Aorta (tissue), 5 donors: Measurements from ENCODE around the gene SRR. TPM values are rescaled to one million over a fixed set of nuclear protein-coding genes. Genes with fewer than 3 reads are reported as not detected.

Source experiments
- ATAC-seq: fragments of 200-7000 bp; cut with Tn5 transposase; one replicate; pipeline ENCODE4 v1.9.1; 2022; ENCODE audit warnings: moderate library complexity; ENCODE audit not compliant: low FRiP score
- DNase-seq, 2 donors: peaks; one replicate each; pipeline ENCODE4 v3.0.0-alpha.2; 2020
- H3K27ac ChIP-seq, 2 donors: one replicate each; pipeline ENCODE4 v1.5.1; 2013; ENCODE audit warnings: low read length in 2 of 2, mild to moderate bottlenecking in 2 of 2, moderate library complexity in 2 of 2, control low read depth in 1 of 2, inconsistent platforms in 1 of 2, low read depth in 1 of 2
- H3K27me3 ChIP-seq, 2 donors: one replicate each; pipeline ENCODE4 v1.6.1; 2013; ENCODE audit warnings: control low read depth in 1 of 2, low read length in 1 of 2, mild to moderate bottlenecking in 1 of 2, moderate library complexity in 1 of 2; ENCODE audit not compliant: insufficient read depth in 2 of 2, control insufficient read depth in 1 of 2
- H3K36me3 ChIP-seq, 2 donors: one replicate each; pipeline ENCODE4 v1.6.1; 2013; ENCODE audit warnings: control low read depth in 1 of 2, low read length in 1 of 2, mild to moderate bottlenecking in 1 of 2; ENCODE audit not compliant: insufficient read depth in 2 of 2, control insufficient read depth in 1 of 2
- H3K4me1 ChIP-seq, 2 donors: one replicate each; pipeline ENCODE4 v1.6.1; 2013; ENCODE audit warnings: low read length in 2 of 2, control low read depth in 1 of 2, mild to moderate bottlenecking in 1 of 2, moderate library complexity in 1 of 2; ENCODE audit not compliant: insufficient read depth in 2 of 2, control insufficient read depth in 1 of 2
- H3K4me3 ChIP-seq, 2 donors: one replicate each; pipeline ENCODE4 v1.5.1; 2013; ENCODE audit warnings: low read length in 2 of 2, control low read depth in 1 of 2, mild to moderate bottlenecking in 1 of 2
- H3K9me3 ChIP-seq: one replicate; pipeline ENCODE4 v1.6.1; 2013; ENCODE audit warnings: mild to moderate bottlenecking, low read length; ENCODE audit not compliant: control insufficient read depth
- WGBS, 2 donors: extraction: QIAGEN DNeasy Blood & Tissue Kit; methylation state at CpG; one replicate each; pipeline ENCODE4 v1.1.7; 2013; 5-methylcytosine and 5-hydroxymethylcytosine counted together
- intact Hi-C, 2 donors: fragments of 100-400 bp; cut with DNase I; formaldehyde crosslinking; loops; one replicate each; pipeline versions ENCODE4 v1.14.2 to v1.15.0; 2022
- polyA plus RNA-seq, 2 donors: library from polyadenylated mRNA; stranded (reverse); fragments of 200-250 nt; gene quantifications; one replicate each; pipeline ENCODE4 v1.2.3, GENCODE V29; 2013
- total RNA-seq, 2 donors: library from RNA; stranded (reverse); fragmentation: NEBNext Ultra II Directional; extraction: Animal tissue kit (Norgen Biotek cat#: 25700); gene quantifications; one replicate each; pipeline ENCODE4 v1.2.1, GENCODE V29; 2021
- donor health status: healthy with polysubstance abuse.
- donor health status: Bipolar disorder and iron deficiency.
- donor health status: DM: no; HTN: no; CAD: no.
- donor health status: DM: no; HTN: no; CAD: no.
- donor health status: DM: yes; HTN: yes; CAD: no.

The SRR gene
- total and polyA plus RNA-seq, 4 donors: 4.5 to 9.5 (median 6.5) TPM

DNA sequence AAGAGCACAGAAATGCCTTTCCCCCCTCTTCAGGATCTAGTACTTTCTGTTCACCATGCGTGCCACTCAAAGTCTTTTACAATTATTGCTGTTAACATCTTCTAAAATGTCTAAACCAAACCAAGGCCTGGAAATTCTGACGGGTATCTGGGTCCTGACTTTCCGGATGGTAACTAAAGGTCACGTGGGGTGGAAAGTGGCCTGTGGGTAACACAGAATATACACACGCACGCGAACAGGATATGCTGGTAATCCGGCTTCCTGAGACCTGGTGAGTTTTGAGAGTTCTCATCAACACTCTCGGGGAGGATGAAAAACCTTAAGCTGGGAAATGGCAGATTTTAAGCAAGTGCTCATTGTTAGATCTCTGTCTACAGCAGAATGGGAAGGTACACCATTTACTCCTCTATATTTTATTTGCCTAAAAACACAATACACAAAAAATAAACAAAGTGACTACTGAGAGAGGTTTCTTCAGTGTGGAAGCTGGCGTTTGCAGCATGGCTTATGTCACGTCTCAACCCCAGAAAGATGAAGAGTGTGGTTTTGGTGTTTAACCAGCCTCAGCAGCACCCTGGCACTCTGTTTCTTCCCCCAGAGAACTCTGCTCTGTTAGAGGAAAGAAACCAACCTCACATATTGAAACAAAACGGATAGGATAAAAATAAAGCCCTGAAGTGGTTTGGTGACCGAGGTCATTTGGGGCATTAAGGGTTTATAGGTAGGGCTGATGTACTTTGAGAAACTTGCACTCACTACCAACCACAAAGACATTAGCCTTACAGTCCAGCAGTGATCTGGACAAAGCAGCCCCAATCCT is 37.5 kb upstream of the SRR start:
- DNase-seq: no peak
- Histone ChIP-seq H3K4me1 (peaks cover 6 to 8% of the 10 kb centered on the region in 2 donors), H3K36me3 (no peaks in the 10 kb centered on the region), H3K4me3 (no peak overlapping the region), H3K27ac (no peak overlapping the region), H3K9me3 (no peaks in the 10 kb centered on the region), H3K27me3 (no peaks in the 10 kb centered on the region)
- intact Hi-C loops: no loop called here
- ATAC-seq: no peak
- 90 to 92% methylated on average over 13 of the region's 13 CpGs for WGBS, 2 donors

DNA sequence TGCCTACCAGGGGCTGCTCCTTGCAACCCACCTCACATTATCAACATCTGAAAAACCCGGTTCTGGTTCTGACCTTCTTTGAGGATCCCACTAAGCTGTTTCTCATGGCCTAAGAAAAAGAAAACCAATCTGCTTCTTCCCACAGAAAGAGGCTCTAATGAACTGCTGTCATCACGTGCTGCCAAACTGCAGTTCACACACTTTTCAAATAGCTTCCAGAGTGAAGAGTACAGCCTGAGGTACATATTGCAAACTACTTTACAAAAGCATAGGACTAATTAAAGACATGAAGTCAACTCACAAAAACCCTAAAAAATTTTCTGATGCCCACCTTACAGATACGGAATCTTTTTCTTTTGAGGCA is 36.9 kb upstream of the SRR start:
- intact Hi-C loops: no loop called here
- ATAC-seq (no peak), DNase-seq (no peak)
- WGBS, 2 donors: 64 to 70% methylated on average over 3 of the region's 3 CpGs
- peaks cover 7 to 8% of the 10 kb centered on the region in 2 donors for H3K4me1 ChIP-seq
- no peak overlapping the region for H3K27ac ChIP-seq
- no peaks in the 10 kb centered on the region for H3K36me3 ChIP-seq
- no peaks in the 10 kb centered on the region for H3K27me3 ChIP-seq
- no peak overlapping the region for H3K4me3 ChIP-seq
- no peaks in the 10 kb centered on the region for H3K9me3 ChIP-seq

DNA sequence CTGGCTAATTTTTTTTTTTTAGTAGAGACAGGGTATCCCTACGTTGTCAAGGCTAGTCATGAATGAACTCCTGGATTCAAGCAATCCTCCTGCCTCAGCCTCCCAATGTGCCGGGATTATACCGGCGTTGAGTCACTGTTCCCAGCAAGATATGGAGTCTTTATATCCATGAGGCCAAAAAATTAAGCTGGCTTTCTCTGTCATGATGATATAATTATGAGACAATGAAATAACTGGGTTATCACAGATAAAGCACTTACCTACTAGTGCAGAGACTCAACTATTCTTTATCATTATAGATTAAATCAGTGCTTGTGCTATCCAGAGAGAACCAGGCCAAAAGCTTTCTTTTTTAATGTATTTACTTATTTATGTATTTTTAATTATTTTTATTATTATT is 36.4 kb upstream of the SRR start:
- WGBS, 2 donors: 83 to 92% methylated on average over 4 of the region's 4 CpGs
- ATAC-seq (no peak), DNase-seq (no peak)
- Histone ChIP-seq H3K9me3 (no peaks in the 10 kb centered on the region), H3K4me1 (peaks cover 6 to 9% of the 10 kb centered on the region in 2 donors), H3K27ac (no peak overlapping the region), H3K27me3 (no peaks in the 10 kb centered on the region), H3K36me3 (no peaks in the 10 kb centered on the region), H3K4me3 (no peak overlapping the region)
- intact Hi-C loops: no loop called here

DNA sequence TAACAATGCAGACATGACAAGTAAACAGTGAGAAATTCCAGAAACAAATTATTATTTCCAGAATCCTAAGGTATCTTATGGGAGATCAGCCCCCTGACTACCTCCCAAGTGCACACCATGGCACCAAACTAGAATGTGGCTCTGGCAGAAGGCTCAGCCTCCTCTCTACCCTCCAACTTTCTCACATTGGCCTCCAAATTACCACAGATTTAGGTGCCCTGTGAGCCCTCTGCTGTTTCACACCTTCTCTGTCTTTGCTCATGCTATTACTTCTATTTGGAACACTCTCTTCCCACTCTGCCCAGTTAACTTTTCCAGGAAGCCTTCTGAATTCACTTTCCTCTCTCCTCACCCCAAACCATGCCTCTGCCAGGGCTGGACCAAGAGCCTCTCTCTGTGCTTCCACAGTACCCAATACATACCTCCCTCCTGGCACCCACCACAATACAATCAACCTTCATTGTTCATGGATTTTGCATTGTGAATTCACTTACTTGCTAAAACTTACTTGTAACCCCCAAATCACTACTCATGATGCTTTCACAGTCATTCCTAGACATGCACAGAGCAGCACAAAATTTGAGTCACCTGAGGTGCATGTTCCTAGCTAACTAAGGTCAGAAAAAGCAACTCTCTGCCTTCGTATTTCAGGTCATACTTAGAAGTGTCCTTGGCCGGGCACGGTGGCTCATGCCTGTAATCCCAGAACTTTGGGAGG is 31.6 kb upstream of the SRR start:
- intact Hi-C loops: no loop called here
- WGBS, 2 donors: 94% methylated on average over 3 of the region's 3 CpGs
- Histone ChIP-seq H3K4me1 (peaks cover 0 to 3% of the 10 kb centered on the region in 2 donors), H3K27me3 (no peaks in the 10 kb centered on the region), H3K9me3 (no peaks in the 10 kb centered on the region), H3K27ac (peak overlapping the region in 1 of 2 donors; percentile 56), H3K4me3 (no peak overlapping the region), H3K36me3 (peaks cover 1 to 5% of the 10 kb centered on the region in 2 donors)
- ATAC-seq (no peak), DNase-seq (no peak)

DNA sequence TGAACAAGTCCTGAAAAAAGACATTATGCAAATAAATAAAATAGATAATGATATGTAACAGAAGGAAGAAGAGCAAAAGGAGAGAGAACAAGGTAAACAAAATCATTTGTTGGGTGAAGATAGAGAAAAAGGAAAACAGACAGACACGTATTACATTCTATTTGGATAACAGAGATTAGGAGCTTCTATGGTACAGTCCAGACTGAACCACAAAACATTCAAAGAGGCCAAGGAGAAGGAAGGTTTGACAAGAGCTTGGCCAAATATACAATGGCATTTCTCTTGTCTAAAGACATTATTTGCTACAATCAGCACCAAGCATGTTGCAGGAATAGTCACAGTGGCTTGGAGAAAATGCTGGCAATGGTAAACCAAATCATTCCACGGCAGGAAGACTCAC is 29.3 kb upstream of the SRR start:
- Histone ChIP-seq H3K36me3 (peaks cover 1 to 7% of the 10 kb centered on the region in 2 donors), H3K27ac (no peak overlapping the region), H3K4me3 (no peak overlapping the region), H3K27me3 (no peaks in the 10 kb centered on the region), H3K9me3 (no peaks in the 10 kb centered on the region), H3K4me1 (peaks cover 0 to 3% of the 10 kb centered on the region in 2 donors)
- intact Hi-C loops: no loop called here
- WGBS, 2 donors: 45 to 63% methylated on average over 2 of the region's 2 CpGs
- ATAC-seq (no peak), DNase-seq (no peak)

DNA sequence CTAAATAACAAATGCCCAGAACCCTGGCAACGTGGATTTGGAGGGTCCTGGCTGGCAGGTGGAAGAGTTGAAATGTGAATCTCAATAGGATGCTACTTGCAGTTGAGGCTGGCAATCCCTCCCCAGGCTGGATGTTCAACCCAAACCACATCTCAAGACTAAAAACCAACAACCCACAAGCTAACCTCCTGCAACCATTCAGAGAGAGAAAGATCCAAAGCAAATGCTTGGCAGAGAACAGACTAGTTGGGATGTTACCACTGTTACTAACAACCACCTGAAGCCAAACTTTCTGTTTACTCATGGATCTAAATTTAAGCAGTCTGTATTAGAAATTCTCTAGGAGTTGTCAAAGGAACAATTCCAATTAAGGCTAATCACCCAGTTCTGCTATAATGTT is 28.0 kb upstream of the SRR start:
- intact Hi-C loops: no loop called here
- H3K27ac ChIP-seq: no peak overlapping the region
- no peak for ATAC-seq
- no peak overlapping the region for H3K4me3 ChIP-seq
- no peaks in the 10 kb centered on the region for H3K9me3 ChIP-seq
- WGBS, 2 donors: 57 to 62% methylated on average over 1 of the region's 1 CpG
- no peak for DNase-seq
- peaks cover 0 to 3% of the 10 kb centered on the region in 2 donors for H3K4me1 ChIP-seq
- no peaks in the 10 kb centered on the region for H3K27me3 ChIP-seq
- peaks cover 2 to 14% of the 10 kb centered on the region in 2 donors for H3K36me3 ChIP-seq

DNA sequence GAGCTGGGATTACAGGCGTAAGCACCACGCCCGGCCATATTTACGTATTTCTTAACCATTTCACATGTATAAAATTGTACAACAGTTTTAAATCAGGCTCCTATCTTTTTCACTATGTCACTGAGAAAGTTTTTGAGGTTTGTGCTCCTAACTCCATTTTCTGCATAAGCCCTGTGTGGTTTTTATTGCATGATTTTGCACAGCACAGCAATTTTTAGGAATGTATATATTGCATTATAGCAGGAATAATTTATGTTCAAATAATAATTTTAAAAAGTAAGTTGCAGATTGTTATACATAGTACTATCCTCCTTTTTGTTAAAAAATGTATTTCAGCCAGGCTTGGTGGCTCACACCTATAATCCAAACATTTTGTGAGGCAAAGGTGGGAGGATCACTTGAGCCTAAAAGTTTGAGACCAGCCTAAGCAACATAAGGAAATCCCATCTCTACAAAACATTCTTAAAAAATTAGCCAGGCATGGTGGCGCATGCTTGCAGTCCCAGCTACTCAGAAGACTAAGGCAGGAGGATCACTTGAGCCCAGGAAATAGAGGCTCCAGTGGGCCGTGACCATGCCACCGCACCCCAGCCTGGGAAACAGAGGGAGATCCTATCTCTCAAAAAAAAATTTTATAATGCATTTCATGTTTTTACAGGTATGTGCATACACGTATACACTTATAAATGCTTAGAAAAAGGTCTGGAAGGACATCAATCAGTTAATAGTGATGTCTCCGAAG is 26.1 kb upstream of the SRR start:
- WGBS, 2 donors: 94% methylated on average over 9 of the region's 9 CpGs
- no peak for DNase-seq
- intact Hi-C loops: no loop called here
- peaks cover 5 to 18% of the 10 kb centered on the region in 2 donors for H3K36me3 ChIP-seq
- no peaks in the 10 kb centered on the region for H3K4me1 ChIP-seq
- no peaks in the 10 kb centered on the region for H3K9me3 ChIP-seq
- no peak overlapping the region for H3K4me3 ChIP-seq
- H3K27ac ChIP-seq: no peak overlapping the region
- ATAC-seq: no peak
- H3K27me3 ChIP-seq: no peaks in the 10 kb centered on the region

DNA sequence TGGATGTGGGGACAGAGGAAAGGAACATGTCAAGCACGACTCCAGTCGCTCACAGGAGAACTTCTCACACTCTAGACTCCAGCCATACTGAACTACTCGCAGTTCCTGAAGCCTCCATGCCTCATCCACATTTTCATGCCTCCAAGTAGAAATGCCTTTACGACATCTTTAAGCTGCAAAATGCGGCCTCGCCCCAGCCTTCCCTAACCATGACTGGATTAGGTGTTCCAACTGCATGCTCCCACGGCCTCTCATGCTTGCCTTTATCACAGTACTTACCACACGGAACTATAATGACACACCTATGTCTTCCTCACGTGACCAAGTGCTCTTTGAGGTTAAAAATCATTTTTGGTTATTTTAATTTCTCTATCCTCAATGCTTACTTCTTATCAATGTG is 24.0 kb upstream of the SRR start:
- ATAC-seq (no peak), DNase-seq (no peak)
- no peak overlapping the region for H3K4me3 ChIP-seq
- no peak overlapping the region for H3K27ac ChIP-seq
- WGBS, 2 donors: 91% methylated on average over 9 of the region's 9 CpGs
- H3K27me3 ChIP-seq: no peaks in the 10 kb centered on the region
- H3K9me3 ChIP-seq: no peaks in the 10 kb centered on the region
- intact Hi-C loops: loop anchor here in 1 of 2 donors (2.0 to 5.0 kb wide), 2 partner anchors 32 to 225 kb away; partner anchors contain the start of gene HIC1
- H3K4me1 ChIP-seq: no peaks in the 10 kb centered on the region
- H3K36me3 ChIP-seq: peaks cover 9 to 18% of the 10 kb centered on the region in 2 donors
